WTC11 (cell line): ENCODE results near the gene ELMO3. TPM values are rescaled to one million over a fixed set of nuclear protein-coding genes. Genes with fewer than 3 reads are reported as not detected.
A peak's percentile ranks its signal among the peaks of the same experiment; 100 is the strongest.

Source experiments
- ATAC-seq: fragments of 200-7000 bp; cut with Tn5 transposase; 2 replicates; pipeline ENCODE4 v1.10.0; 2021; ENCODE audit warnings: mild to moderate bottlenecking, moderate library complexity
- CTCF ChIA-PET: fragments of 300-600 bp; sonication (Branson Sonifier 250); formaldehyde crosslinking; loops from one replicate; lab custom pipeline; 2021; ENCODE audit warnings: antibody characterized with exemption; lab: Charles Lee
- POLR2A ChIA-PET: fragments of 350-600 bp; sonication (Branson Sonifier 250); formaldehyde crosslinking; loops from one replicate; lab custom pipeline; 2021; ENCODE audit warnings: antibody characterized with exemption; lab: Charles Lee
- DNase-seq: peaks from one replicate; pipeline ENCODE4 v3.0.0; 2021; ENCODE audit warnings: low spot score
- H3K27ac Mint-ChIP-seq: 2 replicates; pipeline ENCODE4 v1.8.0; 2021; ENCODE audit warnings: mixed read lengths
- H3K27me3 Mint-ChIP-seq: 2 replicates; pipeline ENCODE4 v1.8.0; 2021; ENCODE audit warnings: low read depth, mild to moderate bottlenecking, moderate library complexity, mixed read lengths
- H3K36me3 Mint-ChIP-seq: 2 replicates; pipeline ENCODE4 v1.8.0; 2021; ENCODE audit warnings: mixed read lengths
- H3K4me1 Mint-ChIP-seq: 2 replicates; pipeline ENCODE4 v1.8.0; 2022; ENCODE audit warnings: mixed read lengths
- H3K4me3 Mint-ChIP-seq: 2 replicates; pipeline ENCODE4 v1.8.0; 2021; ENCODE audit warnings: mild to moderate bottlenecking, moderate library complexity, mixed read lengths
- H3K9me3 Mint-ChIP-seq: 2 replicates; pipeline ENCODE4 v1.8.0; 2021; ENCODE audit warnings: mixed read lengths
- ATF1 ChIP-seq: sonication (generic); formaldehyde crosslinking; IDR thresholded peaks from 2 replicates; pipeline ENCODE4 v1.8.1; 2023; ENCODE audit warnings: mild to moderate bottlenecking, moderate library complexity, missing genetic modification reagents
- ETV6 ChIP-seq: sonication (generic); formaldehyde crosslinking; IDR thresholded peaks from 2 replicates; pipeline ENCODE4 v1.8.1; 2022; ENCODE audit warnings: mild to moderate bottlenecking, missing genetic modification reagents
- FOXP1 ChIP-seq: sonication (generic); formaldehyde crosslinking; IDR thresholded peaks from 2 replicates; pipeline ENCODE4 v1.8.0; 2022; ENCODE audit warnings: missing genetic modification reagents, mild to moderate bottlenecking, moderate library complexity, borderline replicate concordance
- GTF2I ChIP-seq: fragments of 250-450 bp; sonication (Bioruptor Pico); conservative IDR thresholded peaks from 2 replicates; pipeline ENCODE4 v1.4.0; 2021; ENCODE audit warnings: mild to moderate bottlenecking
- KAT7 ChIP-seq: sonication (generic); formaldehyde crosslinking; IDR thresholded peaks from 2 replicates; pipeline ENCODE4 v1.8.1; 2023; ENCODE audit warnings: missing genetic modification reagents, mild to moderate bottlenecking, borderline replicate concordance
- MXD4 ChIP-seq: fragments of 250-450 bp; sonication (Bioruptor Pico); IDR thresholded peaks from 2 replicates; pipeline ENCODE4 v1.8.0; 2021; ENCODE audit warnings: mild to moderate bottlenecking, moderate library complexity, borderline replicate concordance
- SMAD4 ChIP-seq: sonication (generic); formaldehyde crosslinking; IDR thresholded peaks from 2 replicates; pipeline ENCODE4 v1.8.0; 2022; ENCODE audit warnings: mild to moderate bottlenecking, missing genetic modification reagents
- ZNF396 ChIP-seq: fragments of 250-450 bp; sonication (Bioruptor Pico); IDR thresholded peaks from 2 replicates; pipeline ENCODE4 v1.8.0; 2021; ENCODE audit warnings: mild to moderate bottlenecking, moderate library complexity, borderline replicate concordance
- ZNF671 ChIP-seq: fragments of 250-450 bp; sonication (Bioruptor Pico); IDR thresholded peaks from 2 replicates; pipeline ENCODE4 v1.8.0; 2021; ENCODE audit warnings: mild to moderate bottlenecking
- total RNA-seq: library from RNA; stranded (reverse); gene quantifications from 3 replicates; pipeline ENCODE4 v1.2.3, GENCODE V29; 2021
- TF ChIP-seq, protein P1 (sequence below): fragments of 250-450 bp; sonication (Bioruptor Pico); conservative IDR thresholded peaks from 2 replicates; pipeline ENCODE4 v1.9.0; 2021; ENCODE audit warnings: mild to moderate bottlenecking
- TF ChIP-seq, protein P2 (sequence below): sonication (generic); formaldehyde crosslinking; conservative IDR thresholded peaks from 2 replicates; pipeline ENCODE4 v1.8.1; 2022; ENCODE audit warnings: mild to moderate bottlenecking, missing genetic modification reagents
- TF ChIP-seq, protein P3 (sequence below): fragments of 200-600 bp; IDR thresholded peaks from 2 replicates; pipeline ENCODE4 v1.8.0; 2022; ENCODE audit warnings: antibody characterized with exemption
- TF ChIP-seq, protein P4 (sequence below): sonication (generic); formaldehyde crosslinking; IDR thresholded peaks from 2 replicates; pipeline ENCODE4 v1.8.1; 2022; ENCODE audit warnings: mild to moderate bottlenecking, moderate library complexity, missing genetic modification reagents
- TF ChIP-seq, protein P5 (sequence below): sonication (generic); formaldehyde crosslinking; IDR thresholded peaks from 2 replicates; pipeline ENCODE4 v1.8.1; 2022; ENCODE audit warnings: missing genetic modification reagents, borderline replicate concordance
- TF ChIP-seq, protein P6 (sequence below): sonication (generic); formaldehyde crosslinking; IDR thresholded peaks from 2 replicates; pipeline ENCODE4 v1.8.0; 2022; ENCODE audit warnings: mild to moderate bottlenecking, missing genetic modification reagents

ELMO3 gene
- total RNA-seq, 1 experiment from 2014 or later, result 13.6 TPM

DNA sequence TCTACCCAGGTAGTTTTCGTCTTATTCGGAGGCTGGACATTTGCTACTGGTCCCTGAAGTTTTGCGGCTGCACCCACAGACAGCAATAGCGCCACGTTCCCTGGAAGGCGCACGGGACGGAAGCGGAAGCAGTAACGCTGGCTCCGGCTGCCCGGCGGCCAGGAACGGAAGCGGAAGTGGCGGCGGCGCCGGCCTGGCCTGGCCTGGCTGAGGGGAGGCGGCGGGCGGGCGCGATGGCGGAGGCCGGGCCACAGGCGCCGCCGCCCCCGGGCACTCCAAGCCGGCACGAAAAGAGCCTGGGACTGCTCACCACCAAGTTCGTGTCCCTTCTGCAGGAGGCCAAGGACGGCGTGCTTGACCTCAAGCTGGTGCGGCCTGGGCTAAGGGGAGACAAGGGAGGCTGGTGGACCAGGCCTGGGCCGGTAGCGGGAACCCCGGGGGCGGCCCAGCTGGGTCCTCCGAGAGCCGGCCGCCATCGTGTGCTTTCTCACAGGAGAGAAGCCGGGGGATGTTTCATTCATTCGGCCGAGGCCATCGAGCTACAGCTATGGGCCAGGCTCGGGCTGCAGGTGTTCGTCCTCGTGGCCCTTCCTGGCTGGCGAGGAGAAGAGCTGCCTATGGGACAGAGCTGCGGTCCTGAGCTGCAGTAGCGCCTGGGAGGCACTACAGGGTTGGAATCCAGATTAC is 6.8 kb upstream of the ELMO3 start, which contains the start of gene E2F4 (continued):
- TF ChIP-seq, protein P1, sequence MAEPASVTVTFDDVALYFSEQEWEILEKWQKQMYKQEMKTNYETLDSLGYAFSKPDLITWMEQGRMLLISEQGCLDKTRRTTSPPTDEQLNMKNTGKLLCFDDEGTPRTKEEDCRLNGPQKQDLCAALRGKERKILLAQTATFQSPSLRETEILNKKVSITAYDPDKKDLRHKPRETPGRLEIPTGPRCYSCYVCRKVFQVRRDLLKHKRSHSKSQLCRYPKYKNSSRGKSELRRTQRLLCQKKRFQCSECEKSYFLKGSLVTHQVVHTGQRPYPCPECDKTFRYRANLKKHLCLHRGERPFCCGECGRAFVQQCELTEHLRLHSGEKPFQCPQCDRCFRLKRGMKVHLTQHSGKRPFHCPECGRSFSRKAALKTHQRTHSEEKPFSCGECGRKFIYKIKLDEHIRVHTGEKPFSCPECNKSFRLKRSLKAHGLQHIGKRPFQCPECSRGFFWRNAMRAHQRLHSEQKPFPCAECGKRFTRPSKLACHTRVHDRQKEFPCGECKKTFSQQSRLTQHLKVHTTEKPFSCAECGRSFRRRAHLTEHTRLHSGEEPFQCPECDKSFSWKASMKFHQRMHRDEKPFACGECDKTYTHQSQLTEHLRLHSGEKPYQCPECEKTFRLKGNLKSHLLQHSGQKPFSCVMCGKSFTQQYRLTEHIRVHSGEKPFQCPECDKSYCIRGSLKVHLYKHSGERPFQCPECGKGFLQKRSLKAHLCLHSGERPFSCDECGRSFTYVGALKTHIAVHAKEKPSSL (CRISPR knock-in tag), result no peak
- TF ChIP-seq ZNF671, result no peak
- TF ChIP-seq ZNF396 (CRISPR knock-in tag), result no peak
- TF ChIP-seq GTF2I (CRISPR knock-in tag), result no peak
- peak; percentile 82 for TF ChIP-seq FOXP1
- TF ChIP-seq, protein P2, sequence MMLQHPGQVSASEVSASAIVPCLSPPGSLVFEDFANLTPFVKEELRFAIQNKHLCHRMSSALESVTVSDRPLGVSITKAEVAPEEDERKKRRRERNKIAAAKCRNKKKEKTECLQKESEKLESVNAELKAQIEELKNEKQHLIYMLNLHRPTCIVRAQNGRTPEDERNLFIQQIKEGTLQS (CRISPR knock-in tag), result no peak
- TF ChIP-seq, protein P3, sequence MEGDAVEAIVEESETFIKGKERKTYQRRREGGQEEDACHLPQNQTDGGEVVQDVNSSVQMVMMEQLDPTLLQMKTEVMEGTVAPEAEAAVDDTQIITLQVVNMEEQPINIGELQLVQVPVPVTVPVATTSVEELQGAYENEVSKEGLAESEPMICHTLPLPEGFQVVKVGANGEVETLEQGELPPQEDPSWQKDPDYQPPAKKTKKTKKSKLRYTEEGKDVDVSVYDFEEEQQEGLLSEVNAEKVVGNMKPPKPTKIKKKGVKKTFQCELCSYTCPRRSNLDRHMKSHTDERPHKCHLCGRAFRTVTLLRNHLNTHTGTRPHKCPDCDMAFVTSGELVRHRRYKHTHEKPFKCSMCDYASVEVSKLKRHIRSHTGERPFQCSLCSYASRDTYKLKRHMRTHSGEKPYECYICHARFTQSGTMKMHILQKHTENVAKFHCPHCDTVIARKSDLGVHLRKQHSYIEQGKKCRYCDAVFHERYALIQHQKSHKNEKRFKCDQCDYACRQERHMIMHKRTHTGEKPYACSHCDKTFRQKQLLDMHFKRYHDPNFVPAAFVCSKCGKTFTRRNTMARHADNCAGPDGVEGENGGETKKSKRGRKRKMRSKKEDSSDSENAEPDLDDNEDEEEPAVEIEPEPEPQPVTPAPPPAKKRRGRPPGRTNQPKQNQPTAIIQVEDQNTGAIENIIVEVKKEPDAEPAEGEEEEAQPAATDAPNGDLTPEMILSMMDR, result no peak
- TF ChIP-seq, protein P4, sequence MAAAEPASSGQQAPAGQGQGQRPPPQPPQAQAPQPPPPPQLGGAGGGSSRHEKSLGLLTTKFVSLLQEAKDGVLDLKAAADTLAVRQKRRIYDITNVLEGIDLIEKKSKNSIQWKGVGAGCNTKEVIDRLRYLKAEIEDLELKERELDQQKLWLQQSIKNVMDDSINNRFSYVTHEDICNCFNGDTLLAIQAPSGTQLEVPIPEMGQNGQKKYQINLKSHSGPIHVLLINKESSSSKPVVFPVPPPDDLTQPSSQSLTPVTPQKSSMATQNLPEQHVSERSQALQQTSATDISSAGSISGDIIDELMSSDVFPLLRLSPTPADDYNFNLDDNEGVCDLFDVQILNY (CRISPR knock-in tag), result no peak
- TF ChIP-seq SMAD4, result no peak

DNA sequence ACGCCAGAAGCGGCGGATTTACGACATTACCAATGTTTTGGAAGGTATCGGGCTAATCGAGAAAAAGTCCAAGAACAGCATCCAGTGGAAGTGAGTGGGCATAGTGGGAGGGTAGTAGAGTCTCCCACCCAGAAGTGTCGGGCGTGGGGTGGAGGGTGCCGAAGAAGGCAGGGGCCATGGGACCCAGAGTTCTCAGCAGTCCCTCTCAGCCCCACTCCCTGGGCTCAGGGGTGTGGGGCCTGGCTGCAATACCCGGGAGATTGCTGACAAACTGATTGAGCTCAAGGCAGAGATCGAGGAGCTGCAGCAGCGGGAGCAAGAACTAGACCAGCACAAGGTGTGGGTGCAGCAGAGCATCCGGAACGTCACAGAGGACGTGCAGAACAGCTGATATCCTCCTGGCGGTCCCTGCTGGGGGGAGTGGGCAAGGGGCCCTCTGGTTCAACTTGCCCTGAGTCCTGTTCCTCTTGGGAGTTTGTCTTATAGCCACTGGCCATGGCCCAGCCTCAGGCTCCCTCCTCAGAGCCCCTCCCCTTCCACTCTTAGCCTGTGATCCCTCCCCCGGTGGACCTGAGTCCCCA is 6.1 kb upstream of the ELMO3 start:
- ATAC-seq, result no peak
- peaks cover 23% of the 10 kb centered on the region for H3K4me1 Mint-ChIP-seq
- H3K27me3 Mint-ChIP-seq, result no peaks in the 10 kb centered on the region
- H3K36me3 Mint-ChIP-seq, result peaks cover 36% of the 10 kb centered on the region
- peak overlapping the region; percentile 63 for H3K27ac Mint-ChIP-seq
- no peak for TF ChIP-seq MXD4
- TF ChIP-seq ATF1 (CRISPR knock-in tag), result no peak
- no peak for TF ChIP-seq ZNF671
- TF ChIP-seq KAT7 (CRISPR knock-in tag), result no peak
- TF ChIP-seq, protein P5, sequence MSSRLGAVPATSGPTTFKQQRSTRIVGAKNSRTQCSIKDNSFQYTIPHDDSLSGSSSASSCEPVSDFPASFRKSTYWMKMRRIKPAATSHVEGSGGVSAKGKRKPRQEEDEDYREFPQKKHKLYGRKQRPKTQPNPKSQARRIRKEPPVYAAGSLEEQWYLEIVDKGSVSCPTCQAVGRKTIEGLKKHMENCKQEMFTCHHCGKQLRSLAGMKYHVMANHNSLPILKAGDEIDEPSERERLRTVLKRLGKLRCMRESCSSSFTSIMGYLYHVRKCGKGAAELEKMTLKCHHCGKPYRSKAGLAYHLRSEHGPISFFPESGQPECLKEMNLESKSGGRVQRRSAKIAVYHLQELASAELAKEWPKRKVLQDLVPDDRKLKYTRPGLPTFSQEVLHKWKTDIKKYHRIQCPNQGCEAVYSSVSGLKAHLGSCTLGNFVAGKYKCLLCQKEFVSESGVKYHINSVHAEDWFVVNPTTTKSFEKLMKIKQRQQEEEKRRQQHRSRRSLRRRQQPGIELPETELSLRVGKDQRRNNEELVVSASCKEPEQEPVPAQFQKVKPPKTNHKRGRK (CRISPR knock-in tag), result no peak
- TF ChIP-seq ETV6 (CRISPR knock-in tag), result no peak
- TF ChIP-seq, protein P6, sequence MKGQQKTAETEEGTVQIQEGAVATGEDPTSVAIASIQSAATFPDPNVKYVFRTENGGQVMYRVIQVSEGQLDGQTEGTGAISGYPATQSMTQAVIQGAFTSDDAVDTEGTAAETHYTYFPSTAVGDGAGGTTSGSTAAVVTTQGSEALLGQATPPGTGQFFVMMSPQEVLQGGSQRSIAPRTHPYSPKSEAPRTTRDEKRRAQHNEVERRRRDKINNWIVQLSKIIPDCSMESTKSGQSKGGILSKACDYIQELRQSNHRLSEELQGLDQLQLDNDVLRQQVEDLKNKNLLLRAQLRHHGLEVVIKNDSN (CRISPR knock-in tag), result no peak
- CTCF ChIA-PET, result interaction anchor here (0.6 to 1.5 kb wide), 7 partner anchors 18 to 280 kb away, joined by 3 to 6 read pairs (median 3); partner anchors contain the start of genes B3GNT9, CES3 and TMEM208
- no peak for DNase-seq
- POLR2A ChIA-PET, result no interaction called here
- H3K9me3 Mint-ChIP-seq, result no peaks in the 10 kb centered on the region
- peak overlapping the region; percentile 87 for H3K4me3 Mint-ChIP-seq
